HG02840 (cell line): ENCODE data around the gene CTXN1.
"Not testable (repeated sequence)": the region's sequence is repeated elsewhere in the genome, so short reads cannot be mapped to it uniquely, and the experiment has no call there.

Experiments used
- ATAC-seq: cut with Tn5 transposase; IDR thresholded peaks from one replicate; pipeline ENCODE4 v1.9.1; 2021; ENCODE audit warnings: mild to moderate bottlenecking, moderate library complexity, moderate number of reproducible peaks; ENCODE audit not compliant: unreplicated experiment, low FRiP score

Gene CTXN1

DNA sequence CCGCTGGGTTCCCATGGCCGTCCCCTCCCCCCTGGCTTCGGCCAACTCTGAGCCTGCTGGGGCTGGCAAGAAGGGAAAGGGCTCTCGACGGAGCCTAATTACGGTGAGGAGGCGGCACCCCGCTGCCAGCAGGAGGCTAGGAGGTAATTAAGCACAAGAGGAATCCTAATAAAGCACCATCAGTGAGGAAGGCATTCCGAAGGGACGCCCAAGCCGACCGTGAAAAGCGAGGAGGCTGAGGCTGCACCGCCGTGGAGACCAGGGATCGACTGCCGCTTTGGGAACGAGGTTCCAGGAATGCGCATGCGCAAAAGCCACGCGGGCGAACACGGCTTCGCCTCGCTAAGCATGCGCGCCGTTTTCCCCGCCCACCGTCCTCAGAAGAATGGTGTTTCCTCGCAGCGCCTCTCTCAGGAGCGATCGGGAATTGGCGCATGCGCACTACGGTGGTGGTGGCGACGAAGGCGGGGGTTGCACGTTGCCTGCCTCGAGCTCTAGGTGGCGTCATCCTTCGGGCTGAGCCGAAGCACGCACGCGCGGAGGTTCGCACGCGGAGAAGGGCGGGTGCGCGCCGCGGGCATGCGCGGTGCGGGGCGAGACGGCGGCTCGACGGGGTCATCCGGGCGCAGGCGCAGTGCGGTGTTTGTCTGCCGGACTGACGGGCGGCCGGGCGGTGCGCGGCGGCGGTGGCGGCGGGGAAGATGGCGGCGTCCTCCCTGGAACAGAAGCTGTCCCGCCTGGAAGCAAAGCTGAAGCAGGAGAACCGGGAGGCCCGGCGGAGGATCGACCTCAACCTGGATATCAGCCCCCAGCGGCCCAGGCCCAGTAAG is 22.5 kb downstream of the CTXN1 start, which contains the start of gene MAP2K7:
Gene MAP2K7 (plus strand): TSS at position 634 of the 830 bp plus-strand sequence. CDS start 68 bp downstream, at position 702.
- peak; percentile 89 for ATAC-seq

DNA sequence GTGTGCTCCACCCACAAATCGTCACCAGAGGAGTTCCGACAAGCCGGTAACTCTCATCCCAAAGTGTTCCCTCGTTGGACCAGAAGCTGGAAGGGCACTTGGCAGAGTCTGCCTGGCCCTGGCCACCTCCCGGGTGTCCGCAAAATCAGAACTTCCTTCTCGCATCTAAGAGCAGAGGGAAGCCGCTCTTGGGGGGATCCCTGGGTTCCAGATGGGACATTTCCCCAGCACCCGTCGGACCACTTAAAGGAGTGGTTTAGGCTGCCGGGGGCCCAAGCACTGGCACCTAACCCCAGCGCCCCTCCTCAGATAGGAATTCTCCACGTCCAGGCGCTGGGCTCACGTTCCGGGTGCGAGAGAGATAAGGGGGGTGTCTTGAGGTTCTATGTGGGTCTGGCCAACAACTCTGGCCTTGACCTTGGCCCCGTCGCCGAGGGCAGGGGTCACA is 23.1 kb downstream of the CTXN1 start:
- ATAC-seq = peak; percentile 0

DNA sequence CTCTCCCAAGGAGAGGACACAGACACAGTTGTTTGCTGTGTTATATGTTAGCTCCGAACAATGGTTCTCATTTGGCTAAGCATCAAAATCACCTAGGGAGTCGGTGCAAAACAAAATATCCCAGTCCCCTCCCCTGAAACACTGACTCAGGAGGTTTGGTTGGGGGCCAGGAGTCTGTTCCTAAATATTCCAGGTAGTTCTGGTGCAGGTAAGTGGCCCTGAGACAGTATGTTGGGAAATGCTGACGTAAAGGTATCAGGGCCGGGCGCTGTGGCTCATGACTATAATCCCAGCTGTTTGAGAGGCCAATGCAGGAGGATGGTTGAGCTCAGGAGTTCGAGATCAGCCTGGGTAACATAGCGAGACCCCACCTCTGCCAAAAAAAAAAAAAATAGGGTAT is 24.6 kb downstream of the CTXN1 start:
- no peak for ATAC-seq

DNA sequence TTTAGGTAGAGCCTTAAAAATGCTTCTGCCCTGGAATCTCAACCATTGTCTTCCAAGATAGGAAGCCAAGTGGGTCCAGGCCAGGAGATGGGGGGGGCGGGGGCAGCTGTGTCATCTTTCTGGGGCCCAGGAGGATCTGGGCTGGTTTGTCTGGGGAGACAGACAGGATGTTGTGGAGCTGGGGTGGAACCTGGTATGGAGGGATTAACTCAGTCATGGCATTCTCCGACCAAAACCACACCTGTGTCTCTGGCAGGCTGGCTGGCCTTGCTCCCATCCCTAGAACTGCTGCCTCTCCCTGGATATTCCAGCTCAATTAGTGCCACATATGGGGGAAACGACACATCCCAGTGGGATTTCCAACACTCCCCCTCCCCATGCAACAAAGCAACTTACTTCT is 25.0 kb downstream of the CTXN1 start:
- ATAC-seq = no peak

DNA sequence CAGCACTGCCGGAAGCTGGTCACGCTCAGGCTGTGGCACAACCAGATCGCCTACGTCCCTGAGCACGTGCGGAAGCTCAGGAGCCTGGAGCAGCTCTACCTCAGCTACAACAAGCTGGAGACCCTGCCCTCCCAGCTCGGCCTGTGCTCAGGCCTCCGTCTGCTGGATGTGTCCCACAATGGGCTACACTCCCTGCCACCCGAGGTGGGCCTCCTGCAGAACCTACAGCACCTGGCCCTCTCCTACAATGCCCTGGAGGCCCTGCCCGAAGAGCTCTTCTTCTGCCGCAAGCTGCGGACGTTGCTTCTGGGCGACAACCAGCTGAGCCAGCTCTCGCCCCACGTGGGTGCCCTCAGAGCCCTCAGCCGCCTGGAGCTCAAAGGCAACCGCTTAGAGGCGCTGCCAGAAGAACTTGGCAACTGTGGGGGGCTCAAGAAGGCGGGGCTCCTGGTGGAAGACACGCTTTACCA is 25.5 kb downstream of the CTXN1 start:
- ATAC-seq = no peak

DNA sequence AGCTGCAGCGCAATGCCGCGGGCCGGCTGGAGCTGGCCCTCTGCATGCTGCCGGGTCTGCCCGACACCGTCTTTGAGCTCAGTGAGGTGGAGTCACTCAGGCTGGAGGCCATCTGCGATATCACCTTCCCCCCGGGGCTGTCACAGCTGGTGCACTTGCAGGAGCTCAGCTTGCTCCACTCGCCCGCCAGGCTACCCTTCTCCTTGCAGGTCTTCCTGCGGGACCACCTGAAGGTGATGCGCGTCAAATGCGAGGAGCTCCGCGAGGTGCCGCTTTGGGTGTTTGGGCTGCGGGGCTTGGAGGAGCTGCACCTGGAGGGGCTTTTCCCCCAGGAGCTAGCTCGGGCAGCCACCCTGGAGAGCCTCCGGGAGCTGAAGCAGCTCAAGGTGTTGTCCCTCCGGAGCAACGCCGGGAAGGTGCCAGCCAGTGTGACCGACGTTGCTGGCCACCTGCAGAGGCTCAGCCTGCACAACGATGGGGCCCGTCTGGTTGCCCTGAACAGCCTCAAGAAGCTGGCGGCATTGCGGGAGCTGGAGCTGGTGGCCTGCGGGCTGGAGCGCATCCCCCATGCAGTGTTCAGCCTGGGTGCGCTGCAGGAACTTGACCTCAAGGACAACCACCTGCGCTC is 26.1 kb downstream of the CTXN1 start:
- no peak for ATAC-seq

DNA sequence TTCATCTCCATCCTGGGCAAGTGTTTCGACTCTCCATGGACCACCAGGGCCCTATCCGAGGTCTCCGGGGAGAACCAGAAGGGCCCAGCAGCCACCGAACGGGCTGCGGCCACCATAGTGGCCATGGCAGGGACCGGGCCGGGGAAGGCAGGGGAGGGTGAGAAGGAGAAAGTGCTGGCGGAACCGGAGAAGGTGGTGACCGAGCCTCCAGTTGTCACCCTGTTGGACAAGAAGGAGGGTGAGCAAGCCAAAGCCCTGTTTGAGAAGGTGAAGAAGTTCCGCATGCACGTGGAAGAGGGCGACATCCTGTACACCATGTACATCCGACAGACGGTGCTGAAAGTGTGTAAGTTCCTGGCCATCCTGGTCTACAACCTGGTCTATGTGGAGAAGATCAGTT is 27.0 kb downstream of the CTXN1 start:
- ATAC-seq = no peak

DNA sequence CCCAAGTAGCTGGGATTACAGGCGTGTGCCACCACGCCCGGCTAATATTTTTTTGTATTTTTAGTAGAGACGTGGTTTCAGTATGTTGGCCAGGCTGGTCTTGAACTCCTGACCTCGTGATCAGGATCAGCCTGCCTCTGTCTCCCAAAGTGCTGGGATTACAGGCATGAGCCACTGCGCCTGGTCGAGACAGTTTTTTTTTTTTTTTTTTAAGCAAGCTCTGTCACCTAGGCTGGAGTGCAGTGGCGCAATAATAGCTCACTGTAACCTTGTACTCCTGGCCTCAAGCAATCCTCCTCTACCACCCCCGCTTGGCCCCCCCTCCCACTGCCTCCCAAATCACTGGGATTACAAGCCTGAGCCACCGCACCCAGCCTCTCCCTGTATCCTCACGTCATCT is 28.6 kb downstream of the CTXN1 start:
- no peak for ATAC-seq

DNA sequence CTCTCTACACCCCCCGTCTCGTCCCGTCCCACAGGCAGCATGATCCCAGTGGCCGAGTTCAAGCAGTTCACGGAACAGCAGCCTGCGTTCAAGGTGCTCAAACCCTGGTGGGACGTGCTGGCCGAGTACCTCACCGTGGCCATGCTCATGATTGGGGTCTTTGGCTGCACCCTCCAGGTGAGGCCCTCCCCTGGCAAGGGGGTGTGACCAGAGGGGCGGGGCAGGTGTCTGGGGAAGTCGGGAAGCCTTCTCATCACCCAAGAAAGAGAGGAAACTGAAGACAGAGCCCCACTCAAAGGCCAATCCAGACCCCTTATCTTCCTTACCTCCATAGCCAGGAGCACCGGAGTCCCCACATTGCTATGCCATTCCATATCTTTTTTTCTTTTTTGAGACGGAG is 30.4 kb downstream of the CTXN1 start:
- ATAC-seq = no peak

DNA sequence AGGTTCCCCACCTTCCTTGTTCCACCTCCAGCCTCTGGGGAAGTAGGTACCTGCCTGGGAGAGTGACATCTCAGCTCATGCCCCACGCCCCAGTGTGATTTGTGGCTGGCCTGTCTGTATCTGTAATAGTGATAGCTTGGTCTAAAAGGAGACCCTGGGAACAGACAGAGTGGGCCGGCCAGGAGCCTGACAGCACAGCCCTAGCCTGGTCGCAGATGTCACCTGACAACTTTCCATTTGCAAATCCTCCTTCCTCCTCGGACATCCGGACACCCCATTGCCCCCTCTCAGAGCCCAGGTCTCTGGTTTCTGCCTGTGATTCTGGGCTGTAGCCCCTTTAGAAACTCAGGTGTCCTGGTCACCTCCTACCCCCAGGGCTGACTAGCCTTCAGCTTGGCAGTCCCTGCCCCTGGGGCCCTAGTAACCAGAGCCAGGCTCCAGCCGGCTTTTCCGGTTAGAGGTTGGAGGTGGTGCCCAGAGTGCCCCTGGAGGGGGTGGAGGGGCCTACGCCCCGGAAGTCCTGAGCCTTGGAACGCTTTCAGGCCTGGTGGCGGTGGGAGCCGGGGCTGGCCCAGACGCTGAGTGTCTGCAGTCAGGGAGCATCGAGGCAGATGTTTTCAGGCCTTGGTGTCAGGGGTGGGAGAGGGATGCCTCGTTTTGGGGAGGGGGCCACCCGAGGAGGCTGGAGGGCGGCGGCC is 31.2 kb downstream of the CTXN1 start:
- no peak for ATAC-seq

DNA sequence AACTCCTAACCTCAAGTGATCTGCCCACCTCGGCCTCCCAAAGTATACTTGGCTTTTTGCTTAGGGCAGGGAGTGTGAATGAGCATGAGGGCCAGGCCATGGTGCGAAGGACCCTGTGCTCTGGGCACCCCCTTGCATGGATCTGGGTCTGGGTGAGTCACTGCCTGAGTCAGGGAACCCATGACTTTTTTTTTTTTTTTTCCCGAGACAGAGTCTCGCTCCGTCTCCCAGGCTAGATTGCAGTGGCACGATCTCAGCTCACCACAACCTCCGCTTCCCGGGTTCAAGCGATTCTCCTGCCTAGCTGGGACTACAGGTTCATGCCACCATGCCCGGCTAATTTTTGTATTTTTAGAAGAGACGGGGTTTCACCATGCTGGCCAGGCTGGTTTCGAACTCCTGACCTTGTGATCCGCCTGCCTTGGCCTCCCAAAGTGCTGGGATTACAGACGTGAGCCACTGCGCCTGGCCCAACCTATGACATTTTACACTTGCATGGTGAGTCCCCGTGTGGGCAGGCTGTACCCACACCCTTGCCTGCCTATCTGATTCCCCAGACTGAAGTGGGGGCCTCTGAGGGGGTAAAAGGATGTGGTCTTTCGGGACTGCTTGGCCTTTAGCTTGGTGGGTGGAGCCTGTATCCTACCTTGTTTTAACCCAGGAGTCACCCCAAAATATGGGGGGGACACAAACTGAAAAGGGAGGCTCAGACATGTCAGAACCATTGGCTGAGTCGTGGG is 32.4 kb downstream of the CTXN1 start:
- ATAC-seq = not testable (repeated sequence)

DNA sequence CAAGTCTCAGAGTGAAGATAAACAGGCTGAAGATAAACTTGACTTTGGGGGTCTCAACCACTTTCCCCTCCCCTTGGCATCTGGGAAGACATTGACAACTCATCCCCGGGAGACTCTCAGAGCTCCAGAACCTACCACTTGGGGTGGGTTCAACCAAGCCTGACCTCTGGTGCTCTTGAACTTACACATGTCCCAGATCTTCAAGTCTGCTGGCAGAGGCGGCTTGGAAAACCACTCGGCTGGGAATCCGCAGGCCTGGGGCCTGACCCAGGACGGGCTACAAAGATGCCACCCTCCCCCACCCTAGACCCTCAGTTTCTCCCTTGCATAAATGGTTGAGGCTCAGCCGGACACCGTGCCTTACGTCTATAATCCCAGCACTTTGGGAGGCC is 37.1 kb downstream of the CTXN1 start:
- no peak for ATAC-seq

DNA sequence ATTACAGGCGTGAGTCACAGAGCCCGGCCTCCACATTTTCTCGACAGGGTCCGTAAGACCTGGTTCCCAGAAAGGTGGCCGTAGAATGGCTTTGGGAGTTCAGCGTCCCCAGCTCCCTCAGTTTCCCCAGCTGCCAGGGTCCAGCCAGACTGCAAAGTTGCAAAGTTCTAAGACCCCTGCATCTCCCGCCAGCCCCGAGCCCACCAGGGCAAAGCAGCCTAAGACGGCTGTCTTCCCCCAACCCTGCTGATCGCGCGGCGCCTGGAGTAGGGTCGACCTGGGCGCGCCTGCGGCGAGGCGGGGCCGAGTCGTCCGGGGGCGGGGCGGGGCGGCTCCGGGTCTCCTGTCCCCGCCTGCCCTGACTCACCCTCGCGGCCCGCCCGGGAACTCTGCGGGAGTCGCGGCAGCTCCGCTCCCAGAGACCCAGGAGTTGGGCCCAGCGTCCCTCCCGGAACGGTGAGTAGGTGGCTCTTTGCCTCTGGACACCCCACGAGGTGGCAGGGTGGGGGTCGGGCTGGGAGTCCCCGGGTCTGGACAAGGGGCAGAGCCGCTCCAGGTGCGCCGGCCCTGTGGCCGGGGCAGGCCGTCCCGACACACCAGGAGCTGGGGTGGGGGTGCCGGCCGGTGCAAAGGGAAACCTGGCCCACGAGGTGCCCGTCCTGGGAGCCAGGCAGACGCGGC is 37.6 kb downstream of the CTXN1 start, which contains the start of gene LRRC8E:
Gene LRRC8E (plus strand): TSS at position 366 of the 681 bp plus-strand sequence. CDS start 7,094 bp downstream, outside the sequence.
- no peak for ATAC-seq

DNA sequence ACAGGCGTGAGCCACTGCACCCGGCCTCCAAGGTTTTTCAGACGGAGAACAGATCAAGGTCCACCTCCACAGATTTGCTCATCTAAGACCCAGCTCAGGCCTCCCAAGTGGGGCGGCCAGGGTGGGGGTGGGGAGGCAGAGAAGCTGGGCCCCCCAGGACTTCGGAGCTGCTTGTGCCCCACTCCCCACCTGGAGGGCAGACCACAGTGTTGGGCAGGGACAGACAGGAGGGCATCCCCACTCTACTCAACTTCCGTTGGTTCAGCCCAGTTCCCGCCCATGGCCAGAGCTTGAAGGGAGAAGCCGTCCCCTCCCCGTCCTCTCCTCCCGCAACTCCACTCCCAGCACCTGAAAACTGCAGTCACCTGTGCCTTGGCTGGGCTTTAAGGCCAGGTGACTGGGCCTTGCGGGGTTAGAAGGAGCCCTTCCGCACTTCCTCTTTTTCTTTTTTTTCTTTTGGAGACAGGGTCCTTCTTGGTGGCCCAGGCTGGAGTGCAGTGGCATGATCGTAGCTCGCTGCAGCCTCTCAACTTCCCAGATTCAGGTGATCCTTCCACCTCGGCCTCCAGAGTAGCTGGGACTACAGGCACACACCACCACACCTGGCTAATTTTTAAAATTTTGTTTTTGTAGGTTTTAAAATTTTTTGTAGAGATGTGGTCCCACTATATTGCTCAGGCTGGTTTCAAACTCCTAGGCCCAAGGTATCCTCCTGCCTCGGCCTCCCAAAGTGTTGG is 38.4 kb downstream of the CTXN1 start:
- no peak for ATAC-seq

DNA sequence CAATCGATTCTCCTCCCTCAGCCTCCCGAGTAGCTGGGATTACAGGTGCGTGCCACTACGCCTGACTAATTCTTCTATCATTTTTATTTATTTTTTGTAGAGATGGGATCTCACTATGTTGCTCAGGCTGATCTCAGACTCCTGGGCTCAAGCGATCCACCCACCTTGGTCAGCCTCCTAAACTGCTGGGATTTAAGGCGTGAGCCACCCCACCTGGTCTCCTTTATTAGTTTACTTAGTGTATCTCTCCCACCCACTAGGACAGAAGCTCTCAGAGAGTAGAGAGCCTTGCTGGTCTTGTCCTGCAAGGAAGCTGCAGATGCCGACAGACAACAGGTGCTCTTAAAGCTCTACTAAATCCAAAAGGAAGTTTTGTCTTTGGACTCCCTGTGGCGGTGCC is 40.1 kb downstream of the CTXN1 start:
- ATAC-seq = no peak

DNA sequence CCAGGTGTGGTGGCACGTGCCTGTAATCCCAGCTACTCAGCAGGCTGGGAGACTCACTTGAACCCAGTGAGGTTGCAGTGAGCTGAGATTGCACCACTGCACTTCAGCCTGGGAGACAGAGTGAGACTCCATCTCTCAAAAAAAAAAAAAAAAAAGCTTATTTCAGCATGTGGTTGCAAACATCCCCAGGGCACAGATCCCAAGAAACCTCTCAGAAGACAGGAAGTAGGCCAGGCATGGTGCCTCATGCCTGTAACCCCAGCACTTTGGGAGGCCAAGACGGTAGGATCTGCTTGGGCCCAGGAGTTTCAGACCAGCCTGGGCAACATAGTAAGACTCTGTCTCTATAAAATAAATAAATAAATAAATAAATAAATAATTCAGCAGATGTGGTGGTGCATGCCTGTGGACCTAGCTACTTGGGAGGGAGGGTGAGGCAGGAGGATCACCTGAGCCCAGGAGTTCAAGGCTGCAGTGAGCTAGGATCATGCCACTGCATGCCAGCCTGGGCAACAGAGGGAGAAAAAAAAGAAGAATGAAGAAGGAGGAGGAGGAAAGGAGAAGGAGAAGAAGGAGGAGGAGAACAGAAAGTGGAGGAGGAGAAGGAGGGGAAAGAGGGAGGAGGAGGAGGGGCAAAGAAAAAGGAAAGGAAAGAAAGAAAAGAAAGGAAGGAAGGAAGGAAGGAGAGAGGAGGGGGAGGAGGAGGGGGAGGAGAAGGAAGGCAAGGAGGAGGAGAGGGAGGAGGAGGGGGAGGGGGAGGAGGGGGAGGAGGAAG is 42.0 kb downstream of the CTXN1 start:
- ATAC-seq = no peak

DNA sequence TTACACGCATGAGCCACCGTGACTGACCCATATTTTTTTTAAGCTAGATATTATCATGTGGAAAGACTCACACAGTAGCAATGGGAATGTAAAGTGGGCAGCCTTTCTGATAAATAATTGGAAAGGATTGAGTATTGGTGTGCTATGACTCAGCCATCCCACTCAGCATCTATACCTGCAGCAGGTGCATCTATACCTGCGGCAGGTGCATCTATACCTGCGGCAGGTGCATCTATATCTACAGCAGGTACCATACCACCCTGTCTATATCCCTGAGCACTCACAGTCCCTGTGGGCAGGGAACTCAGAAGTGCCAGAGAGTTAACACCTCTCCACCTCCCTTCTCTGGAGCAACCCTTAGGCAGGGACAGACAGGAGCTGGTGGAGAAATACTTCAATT is 42.8 kb downstream of the CTXN1 start:
- ATAC-seq = no peak

DNA sequence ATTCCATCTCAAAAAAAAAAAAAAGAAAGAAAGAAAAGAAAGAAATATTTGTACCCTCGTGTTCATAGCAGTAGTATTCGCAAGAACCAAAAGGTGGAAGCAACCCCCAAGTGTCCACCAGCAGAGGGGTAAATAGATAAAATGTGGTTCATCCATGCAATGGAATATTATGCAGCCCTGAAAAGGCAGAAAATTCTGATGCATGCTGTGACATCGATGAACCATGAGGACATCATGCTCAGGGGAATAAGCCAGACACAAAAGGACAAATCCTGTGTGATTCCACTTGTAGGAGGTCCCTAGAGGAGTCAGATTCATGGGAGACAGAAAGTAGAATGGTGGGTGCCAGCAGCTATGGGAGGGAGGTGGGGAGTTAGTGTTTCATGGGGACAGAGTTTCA is 44.0 kb downstream of the CTXN1 start:
- ATAC-seq = no peak
